H4 (cell line): ENCODE results near the gene TAS2R14. TPM values are rescaled to one million over a fixed set of nuclear protein-coding genes. Genes with fewer than 3 reads are reported as not detected.

Source experiments
- DNase-seq: peaks from one replicate; pipeline ENCODE4 v3.0.0-alpha.2; 2015; ENCODE audit warnings: low spot score
- total RNA-seq: library from RNA; depleted of rRNA; stranded (reverse); fragments of >200 nt; shearing (Covaris generic); gene quantifications from 2 replicates; pipeline ENCODE4 v1.2.3, GENCODE V29; 2014; rRNA removed

TAS2R14 gene
- 1.6 and 3.3 TPM in 2 replicates for total RNA-seq

DNA sequence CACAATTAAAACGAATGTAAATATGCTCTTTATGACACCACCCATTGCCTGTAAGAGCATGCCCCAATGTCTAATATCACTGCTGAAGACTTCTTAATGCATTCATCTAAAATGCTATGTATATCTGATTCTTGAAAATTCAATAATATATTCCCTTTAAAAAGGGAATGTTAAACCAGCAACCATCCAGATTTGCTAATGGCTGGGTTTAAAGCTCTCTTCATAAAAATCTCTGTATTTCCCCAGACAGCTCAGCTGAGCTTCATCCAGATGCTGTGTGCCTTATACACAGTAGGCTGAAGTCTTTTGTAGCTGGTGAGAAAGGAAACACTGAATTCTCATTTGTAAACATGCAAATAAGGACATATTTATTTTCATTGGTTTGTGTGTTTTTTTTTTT lies at the start of gene TAS2R14:
TAS2R14 (minus strand) TSS at position 101 of the 400 bp plus-strand sequence; CDS start at position 45, 56 bp downstream.
- no peak for DNase-seq

- DNase-seq: no peak
Measured at GRCh38 chr12:10986812-10987211, 47.7 kb upstream of the TAS2R14 start, which contains the start of gene TAS2R50. TAS2R50 (minus strand) TSS chr12:10986912; CDS start chr12:10986860, 52 bp downstream.

GRCh38 chr12:10982244-10982643 lies 43.2 kb upstream of the TAS2R14 start:
- DNase-seq: no peak

- no peak for DNase-seq
Measured at GRCh38 chr12:10974965-10975364, 35.9 kb upstream of the TAS2R14 start.

GRCh38 chr12:10968765-10969456 lies 29.8 kb upstream of the TAS2R14 start:
- DNase-seq: peak; percentile 78

GRCh38 chr12:10967409-10967808 lies 28.3 kb upstream of the TAS2R14 start:
- DNase-seq: peak; percentile 82

DNA sequence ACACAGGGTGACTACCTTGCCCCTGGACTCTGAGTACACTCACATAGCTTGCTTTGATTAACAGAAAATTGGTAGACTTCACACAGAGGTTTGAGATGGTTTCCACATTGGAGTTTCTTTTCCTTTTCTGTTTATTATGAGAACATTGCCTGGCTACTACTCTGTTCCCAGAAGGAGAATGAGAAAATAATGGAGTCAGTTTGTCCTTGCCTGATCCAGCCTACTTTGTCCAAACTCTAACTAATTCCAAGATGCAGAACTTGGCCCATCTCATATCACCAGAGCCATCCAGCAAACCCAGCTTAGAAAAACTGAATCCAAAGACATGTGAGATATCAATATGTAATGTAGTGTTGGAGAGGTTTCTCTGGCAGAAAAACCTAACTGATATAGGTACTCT lies 27.3 kb upstream of the TAS2R14 start:
- no peak for DNase-seq

GRCh38 chr12:10965476-10965875 lies 26.4 kb upstream of the TAS2R14 start:
- DNase-seq: no peak

- no peak for DNase-seq
Measured at GRCh38 chr12:10960211-10960610, 21.1 kb upstream of the TAS2R14 start.

DNA sequence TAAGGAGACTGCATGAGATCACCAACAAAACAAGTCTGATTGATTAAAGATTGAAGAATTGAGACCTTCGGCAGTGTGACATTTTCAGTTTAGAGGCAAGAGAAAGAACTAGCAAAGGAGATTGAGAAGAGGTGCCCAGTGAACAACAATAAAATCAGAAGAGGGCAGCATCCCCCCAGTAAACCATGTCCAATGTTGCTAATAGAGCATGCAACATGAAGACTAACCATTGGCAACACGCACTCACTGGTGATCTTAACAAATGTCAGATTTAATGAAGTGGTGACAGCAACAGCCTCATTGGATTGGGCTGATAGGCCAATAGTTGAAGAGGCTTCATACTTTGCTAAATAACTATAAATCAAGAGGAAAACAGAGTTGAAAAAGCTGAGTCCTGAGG lies 20.7 kb upstream of the TAS2R14 start:
- DNase-seq: no peak

GRCh38 chr12:10957741-10958140 lies 18.7 kb upstream of the TAS2R14 start:
- DNase-seq: no peak

- no peak for DNase-seq
Measured at GRCh38 chr12:10956085-10956484, 17.0 kb upstream of the TAS2R14 start.

DNA sequence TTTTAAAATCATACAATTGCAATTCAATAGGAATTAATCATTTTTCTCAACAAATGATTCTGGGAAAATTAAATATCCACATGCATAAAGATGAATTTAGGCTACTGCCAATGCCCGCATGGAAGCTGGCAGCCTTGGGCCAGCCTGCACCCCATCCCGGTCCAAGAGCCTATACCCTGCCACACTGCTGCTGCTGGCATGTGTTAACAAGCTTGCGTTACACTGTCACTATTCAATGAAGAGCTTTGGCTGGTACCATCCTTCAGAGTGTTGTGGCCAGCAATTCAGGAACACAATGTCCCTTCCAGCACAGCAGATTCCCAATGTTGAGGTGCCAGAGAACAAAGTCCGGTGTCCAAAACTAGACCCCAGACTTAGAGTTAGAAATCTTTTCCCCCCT lies 13.6 kb upstream of the TAS2R14 start:
- no peak for DNase-seq

- DNase-seq: no peak
Measured at GRCh38 chr12:10943167-10943566, 4.1 kb upstream of the TAS2R14 start.

- peak; percentile 63 for DNase-seq
Measured at GRCh38 chr12:10941916-10942607, 3.0 kb upstream of the TAS2R14 start.

DNA sequence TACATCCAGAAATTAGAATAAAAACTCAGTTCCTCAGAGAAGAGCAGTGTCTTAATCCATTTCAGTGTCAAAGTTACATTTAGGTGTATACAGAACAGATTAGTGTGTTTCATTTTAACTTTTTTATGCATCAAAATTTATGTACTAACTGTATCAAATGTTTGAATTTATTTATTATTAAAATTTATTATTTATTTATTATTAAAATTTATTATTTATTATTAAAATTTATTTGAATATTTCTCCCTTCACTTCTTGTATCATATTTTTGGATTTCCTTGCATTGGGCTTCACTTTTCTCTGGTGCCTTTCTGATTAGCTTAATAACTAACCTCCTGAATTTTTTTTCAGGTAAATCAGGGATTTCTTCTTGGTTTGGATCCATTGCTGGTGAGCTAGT lies 2.3 kb upstream of the TAS2R14 start:
- DNase-seq: no peak

- DNase-seq: peak; percentile 11
Measured at GRCh38 chr12:10940389-10940788, 1.3 kb upstream of the TAS2R14 start.

GRCh38 chr12:10936506-10936905 lies 2.6 kb downstream of the TAS2R14 start:
- DNase-seq: no peak

DNA sequence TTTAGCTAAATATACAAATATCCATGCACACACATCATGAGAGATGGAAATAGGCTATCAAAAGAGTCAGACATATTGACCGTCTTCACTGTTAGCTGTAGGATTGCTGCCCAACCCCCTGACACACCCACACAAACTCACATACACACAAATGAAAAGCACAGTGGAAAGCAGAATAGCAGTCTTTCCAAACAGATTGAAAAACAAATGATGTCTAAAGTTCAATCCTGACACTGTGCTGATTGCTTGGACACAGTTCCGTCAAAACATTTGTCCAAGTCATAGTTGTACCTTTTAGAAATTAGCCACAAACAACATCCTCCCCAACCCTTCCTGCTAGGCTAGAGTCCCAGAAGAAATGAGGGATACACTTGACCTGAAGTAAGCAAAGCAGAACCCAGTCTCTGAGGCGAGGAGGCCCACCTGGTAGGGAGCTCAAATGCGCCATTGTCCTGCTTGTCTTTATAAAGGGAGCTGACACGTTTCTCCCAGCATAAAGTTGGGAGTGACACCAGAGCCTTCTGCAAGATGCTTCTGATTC lies 10.2 kb downstream of the TAS2R14 start, which contains the start of gene PRH2:
PRH2 (plus strand) TSS at position 491 of the 541 bp plus-strand sequence; CDS start at position 529, 38 bp downstream.
- no peak for DNase-seq

GRCh38 chr12:10926269-10926668 lies 12.8 kb downstream of the TAS2R14 start:
- DNase-seq: no peak

GRCh38 chr12:10919809-10920208 lies 19.3 kb downstream of the TAS2R14 start:
- no peak for DNase-seq

DNA sequence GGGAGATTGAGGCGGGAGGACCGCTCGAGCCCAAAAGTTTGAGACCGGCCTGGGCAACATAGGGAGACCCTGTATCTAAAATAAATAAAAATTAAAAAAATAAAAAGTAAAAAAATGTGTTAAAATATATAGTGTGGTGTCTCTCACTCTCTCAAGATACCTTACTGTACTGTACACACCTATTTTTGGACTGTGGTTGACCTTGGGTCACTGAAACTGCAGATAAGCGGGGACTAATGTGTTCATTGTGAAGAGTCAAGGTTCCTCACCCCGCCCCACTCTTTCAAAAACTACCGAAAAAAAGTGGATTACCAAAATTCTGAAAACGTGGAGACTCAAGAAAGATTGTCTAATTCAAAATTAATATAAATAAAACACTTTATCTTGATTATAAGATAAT lies 28.7 kb downstream of the TAS2R14 start:
- DNase-seq: no peak

DNA sequence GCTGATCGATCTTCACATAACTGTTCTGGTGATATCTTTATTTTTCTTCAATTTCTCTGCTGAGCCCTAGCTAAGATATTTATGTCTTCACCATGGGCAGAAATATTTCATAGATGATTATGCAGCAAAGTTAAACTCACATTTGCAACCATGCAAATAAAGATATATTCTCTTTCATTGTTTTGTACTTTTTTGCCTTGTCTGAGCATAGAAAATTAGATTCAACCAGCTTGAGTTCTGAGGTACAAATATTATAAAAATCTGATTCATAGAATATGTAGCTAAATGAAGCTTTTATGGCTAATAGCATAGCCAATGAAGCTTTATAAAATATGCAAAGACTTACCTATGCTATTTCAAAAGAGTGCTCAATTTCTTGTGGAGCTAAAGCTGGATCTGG lies 29.6 kb downstream of the TAS2R14 start, which contains the start of gene TAS2R13:
TAS2R13 (minus strand) TSS at position 101 of the 400 bp plus-strand sequence. CDS start 264 bp downstream, outside the sequence.
- no peak for DNase-seq
